22Rv1 (cell line): ENCODE results near the gene TMEM244.
A peak's percentile ranks its signal among the peaks of the same experiment; 100 is the strongest.

Experiments
- H3K27ac ChIP-seq: fragments of 450-650 bp; 2 replicates; pipeline ENCODE4 v1.5.1; 2017
- ZFX ChIP-seq: fragments of 450-650 bp; IDR thresholded peaks from 2 replicates; pipeline ENCODE4 v1.6.1; 2017; ENCODE audit warnings: antibody characterized with exemption, borderline replicate concordance
- TF ChIP-seq, protein P1 (sequence below): fragments of 450-650 bp; IDR thresholded peaks from 2 replicates; pipeline ENCODE4 v1.5.1; 2017; ENCODE audit warnings: mild to moderate bottlenecking

Gene TMEM244

DNA sequence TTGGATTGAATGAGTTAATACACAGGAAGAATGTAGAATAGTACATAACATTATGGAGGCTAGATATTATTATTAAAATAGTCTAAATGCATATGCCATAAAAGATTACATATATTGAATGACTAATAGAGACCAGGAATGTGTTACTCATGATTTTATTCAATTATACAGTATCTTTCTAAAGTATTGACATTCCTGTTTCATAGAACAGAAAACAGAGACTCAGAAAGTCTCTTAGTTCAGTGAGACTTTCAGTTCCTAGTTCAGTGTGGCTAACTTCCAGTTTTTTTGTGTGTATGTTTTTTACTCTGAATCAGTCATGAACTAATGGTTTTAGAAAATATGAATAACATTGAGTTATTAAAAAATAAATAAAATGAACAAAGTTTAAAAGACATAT lies 34.6 kb upstream of the TMEM244 start:
- H3K27ac ChIP-seq: no peak overlapping the region
- TF ChIP-seq ZFX: no peak
- TF ChIP-seq, protein P1, sequence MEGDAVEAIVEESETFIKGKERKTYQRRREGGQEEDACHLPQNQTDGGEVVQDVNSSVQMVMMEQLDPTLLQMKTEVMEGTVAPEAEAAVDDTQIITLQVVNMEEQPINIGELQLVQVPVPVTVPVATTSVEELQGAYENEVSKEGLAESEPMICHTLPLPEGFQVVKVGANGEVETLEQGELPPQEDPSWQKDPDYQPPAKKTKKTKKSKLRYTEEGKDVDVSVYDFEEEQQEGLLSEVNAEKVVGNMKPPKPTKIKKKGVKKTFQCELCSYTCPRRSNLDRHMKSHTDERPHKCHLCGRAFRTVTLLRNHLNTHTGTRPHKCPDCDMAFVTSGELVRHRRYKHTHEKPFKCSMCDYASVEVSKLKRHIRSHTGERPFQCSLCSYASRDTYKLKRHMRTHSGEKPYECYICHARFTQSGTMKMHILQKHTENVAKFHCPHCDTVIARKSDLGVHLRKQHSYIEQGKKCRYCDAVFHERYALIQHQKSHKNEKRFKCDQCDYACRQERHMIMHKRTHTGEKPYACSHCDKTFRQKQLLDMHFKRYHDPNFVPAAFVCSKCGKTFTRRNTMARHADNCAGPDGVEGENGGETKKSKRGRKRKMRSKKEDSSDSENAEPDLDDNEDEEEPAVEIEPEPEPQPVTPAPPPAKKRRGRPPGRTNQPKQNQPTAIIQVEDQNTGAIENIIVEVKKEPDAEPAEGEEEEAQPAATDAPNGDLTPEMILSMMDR: no peak

DNA sequence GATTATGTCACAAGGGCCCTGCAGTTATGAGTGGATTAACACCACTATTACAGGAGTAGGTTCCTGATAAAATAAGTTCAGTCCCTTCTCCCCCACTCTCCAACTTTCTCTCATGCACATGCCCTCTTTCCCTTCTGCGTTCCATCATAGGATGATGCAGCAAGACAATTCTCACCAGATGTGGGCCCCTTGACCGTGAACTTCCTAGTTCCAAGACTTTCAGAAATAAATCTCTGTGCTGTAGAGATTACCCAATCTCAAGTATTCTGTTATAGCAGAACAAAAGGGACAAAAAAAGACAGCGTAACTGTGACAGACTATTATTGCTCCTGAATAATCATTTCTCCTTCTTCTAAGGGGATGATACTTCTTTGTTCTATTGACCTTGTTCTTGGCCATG lies 33.8 kb upstream of the TMEM244 start:
- no peak for TF ChIP-seq ZFX
- TF ChIP-seq, protein P1: no peak
- H3K27ac ChIP-seq: no peak overlapping the region

DNA sequence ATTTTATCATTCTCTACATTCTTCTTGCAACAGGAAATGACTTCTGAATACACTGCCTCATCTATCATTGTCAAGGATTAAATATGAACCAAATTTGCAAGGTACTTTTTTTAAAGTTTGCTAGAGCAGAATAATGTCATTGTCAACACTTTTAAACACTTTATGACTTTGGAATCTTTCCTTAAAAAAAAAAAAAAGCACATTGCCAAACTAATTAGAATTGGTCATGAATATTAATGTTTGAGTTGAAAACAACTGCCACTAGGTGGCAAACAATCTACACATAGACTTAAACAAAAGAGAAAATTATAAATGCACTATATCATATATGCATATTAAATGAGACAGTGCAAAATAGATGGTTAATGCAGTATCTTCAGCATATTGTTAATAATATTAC lies 32.5 kb upstream of the TMEM244 start:
- no peak for TF ChIP-seq ZFX
- TF ChIP-seq, protein P1: peak; percentile 74
- H3K27ac ChIP-seq: no peak overlapping the region

DNA sequence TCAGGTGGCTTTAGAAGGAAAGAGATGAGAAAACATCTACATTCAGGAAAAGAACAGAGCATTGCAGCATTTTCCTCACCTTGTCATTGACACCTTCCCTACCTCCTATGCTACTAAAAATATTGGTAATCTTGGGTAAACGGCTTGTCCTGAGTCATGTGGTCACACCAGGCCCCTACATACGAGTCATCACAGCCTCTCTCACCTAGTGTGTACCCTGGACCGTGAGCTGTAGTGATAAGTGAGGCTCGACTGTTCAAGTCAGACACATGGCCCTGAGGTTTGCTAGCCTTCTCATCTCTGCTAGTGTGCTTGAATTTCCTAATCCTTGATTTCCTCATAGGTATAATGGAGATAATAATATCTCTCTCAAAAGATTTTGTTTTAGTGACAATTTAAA lies 29.6 kb upstream of the TMEM244 start:
- no peak overlapping the region for H3K27ac ChIP-seq
- TF ChIP-seq, protein P1: no peak
- no peak for TF ChIP-seq ZFX

DNA sequence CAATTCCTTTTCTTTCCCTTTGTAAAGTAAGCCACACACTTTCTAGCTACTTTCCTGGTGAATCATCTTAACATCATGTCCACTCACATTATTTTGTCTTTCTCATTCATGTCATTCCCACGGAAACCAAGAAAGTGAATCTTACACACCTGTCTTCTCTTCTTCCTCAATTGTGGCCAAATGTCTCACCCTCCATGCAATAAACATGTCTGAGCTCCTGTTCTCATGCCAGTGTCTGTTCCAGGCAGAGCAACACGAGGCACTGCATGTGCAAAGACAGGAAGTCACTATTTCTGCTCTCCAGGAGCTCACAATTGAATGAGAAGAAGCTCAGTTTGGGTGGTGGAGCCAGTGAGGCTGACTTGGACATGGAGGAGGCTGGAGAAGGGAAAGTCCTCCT lies 29.0 kb upstream of the TMEM244 start:
- TF ChIP-seq, protein P1: no peak
- no peak for TF ChIP-seq ZFX
- H3K27ac ChIP-seq: no peak overlapping the region

DNA sequence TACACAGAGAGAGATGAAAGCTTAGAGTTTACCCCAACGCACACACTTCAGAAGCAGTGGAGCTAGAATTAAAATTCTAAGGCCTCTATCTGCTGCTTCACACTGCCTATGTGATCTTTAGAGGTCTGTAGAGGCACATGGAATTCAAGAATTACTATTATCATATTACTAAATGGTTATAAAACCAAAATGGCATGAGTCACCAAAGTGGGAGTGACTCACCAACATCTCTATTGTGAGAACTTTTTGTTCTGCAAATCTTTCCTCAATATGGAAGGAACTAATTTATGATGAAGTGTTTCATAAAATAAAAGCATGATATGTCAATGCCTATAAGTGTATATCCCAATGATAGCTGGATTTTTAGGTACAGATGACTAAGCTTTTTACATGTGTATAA lies 28.5 kb upstream of the TMEM244 start:
- H3K27ac ChIP-seq: no peak overlapping the region
- TF ChIP-seq ZFX: no peak
- TF ChIP-seq, protein P1: no peak

DNA sequence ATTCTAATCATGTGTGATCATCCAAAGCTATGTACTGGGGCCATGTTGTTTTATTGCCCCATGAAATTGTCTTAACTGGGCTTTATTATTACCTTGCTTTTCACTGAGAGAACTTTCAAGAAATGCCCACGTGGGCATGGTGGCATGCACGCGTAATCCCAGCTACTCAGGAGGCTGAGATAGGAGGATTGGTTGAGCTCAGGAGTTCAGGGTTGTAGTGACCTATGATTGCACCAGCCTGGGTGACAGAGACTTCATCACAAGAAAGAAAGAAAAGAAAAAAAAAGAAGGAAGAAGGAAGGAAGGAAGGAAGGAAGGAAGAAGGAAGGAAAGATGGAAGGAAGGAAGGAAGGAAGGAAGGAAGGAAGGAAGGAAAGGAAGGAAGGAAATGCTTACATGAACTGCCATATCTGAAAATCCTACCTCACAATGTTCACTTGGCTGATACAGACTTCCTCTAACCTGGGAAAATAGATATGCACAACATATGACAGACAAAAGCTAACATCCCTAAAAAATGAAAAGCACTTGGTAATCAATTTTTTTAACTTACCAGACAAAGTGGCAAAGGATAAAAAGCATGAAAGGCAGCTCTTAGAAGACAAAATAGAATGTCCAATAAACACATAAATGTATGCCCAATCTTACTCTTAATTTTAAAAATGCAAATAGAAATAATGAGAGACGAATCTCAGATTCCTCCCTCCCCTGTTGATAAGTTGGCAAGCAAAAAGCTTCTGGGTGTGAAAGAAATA lies 25.5 kb upstream of the TMEM244 start:
- no peak overlapping the region for H3K27ac ChIP-seq
- no peak for TF ChIP-seq ZFX
- TF ChIP-seq, protein P1: no peak
